HCT116 (cell line): Measurements from ENCODE around the gene COL4A1. TPM values are rescaled to one million over a fixed set of nuclear protein-coding genes. Genes with fewer than 3 reads are reported as not detected.

Source experiments
- ATAC-seq: fragments of 200-7000 bp; cut with Tn5 transposase; 2 replicates; pipeline ENCODE4 v1.9.1; 2020; ENCODE audit warnings: mild to moderate bottlenecking, moderate library complexity
- BruUV-seq: library from RNA; stranded (reverse); fragments of 400-500 nt; replicated peaks from 2 replicates; lab custom pipeline; 2021; lab: Mats Ljungman, UMichigan
- CTCF ChIA-PET: fragments of 300-600 bp; sonication (Branson Sonifier 250); formaldehyde crosslinking; loops from one replicate; lab custom pipeline; 2021; ENCODE audit warnings: antibody characterized with exemption; lab: Charles Lee
- POLR2A ChIA-PET: fragments of 300-600, 350-600 bp; sonication (Branson Sonifier 250); formaldehyde crosslinking; loops from one replicate; lab custom pipeline; 2021; ENCODE audit warnings: antibody characterized with exemption; lab: Charles Lee
- RAD21 ChIA-PET, 2 experiments: fragments of 300-600 bp; sonication (Branson Sonifier 250); formaldehyde crosslinking; loops; one replicate each; lab custom pipeline; 2023; ENCODE audit warnings: low total read pairs in 2 of 2; ENCODE audit not compliant: uncharacterized antibody in 2 of 2, unreplicated experiment in 2 of 2, low non-redundant PET in 1 of 2; lab: Charles Lee
- DNase-seq: peaks from one replicate; pipeline ENCODE4 v3.0.0-alpha.2; 2010; ENCODE audit warnings: low read depth, low spot score
- H2AFZ ChIP-seq: fragments of 200-600 bp; shearing (Covaris generic), sonication (generic); 2 replicates; pipeline ENCODE4 v1.6.1; 2017; ENCODE audit warnings: low read depth, mixed run types, mixed read lengths, antibody characterized with exemption, low read length; ENCODE audit not compliant: poor library complexity, severe bottlenecking
- H3K27ac ChIP-seq: 2 replicates; pipeline ENCODE4 v1.5.1; 2012; ENCODE audit warnings: low read depth, low read length
- H3K27me3 ChIP-seq: fragments of 200-600 bp; sonication (generic); 2 replicates; pipeline ENCODE4 v1.6.1; 2016; ENCODE audit warnings: mixed run types, low read length, mixed read lengths; ENCODE audit not compliant: insufficient read depth
- H3K36me3 ChIP-seq, 2 experiments: fragments of 200-500 bp in 1 of 2; fragments of 200-600 bp in 1 of 2; sonication (Bioruptor generic) in 1 of 2; sonication (generic) in 1 of 2; 2 replicates each; pipeline versions ENCODE4 v1.5.1 to v1.6.1; 2014 to 2016; ENCODE audit warnings: low read length in 2 of 2, inconsistent platforms in 1 of 2, mixed read lengths in 1 of 2, mixed run types in 1 of 2; ENCODE audit not compliant: insufficient read depth in 2 of 2, control insufficient read depth in 1 of 2
- H3K4me1 ChIP-seq, 2 experiments: fragments of 200-600 bp in 1 of 2; sonication (generic) in 1 of 2; 2 replicates each; pipeline versions ENCODE4 v1.5.1 to v1.6.1; 2012 to 2017; ENCODE audit warnings: low read length in 2 of 2, inconsistent platforms in 1 of 2, mild to moderate bottlenecking in 1 of 2, mixed read lengths in 1 of 2, mixed run types in 1 of 2, moderate library complexity in 1 of 2; ENCODE audit not compliant: insufficient read depth in 2 of 2, control insufficient read depth in 1 of 2
- H3K4me2 ChIP-seq: fragments of 200-600 bp; sonication (generic); 2 replicates; pipeline ENCODE4 v1.6.1; 2017; ENCODE audit warnings: mixed run types, low read length, mixed read lengths
- H3K4me3 ChIP-seq, 2 experiments: fragments of 200-600 bp in 1 of 2; sonication (generic) in 1 of 2; replicated peaks in 1 of 2; 2 replicates each; pipeline ENCODE4 v1.5.1; 2011 to 2016; ENCODE audit warnings: low read length in 2 of 2, control low read depth in 1 of 2, low read depth in 1 of 2, mild to moderate bottlenecking in 1 of 2, mixed read lengths in 1 of 2, mixed run types in 1 of 2
- H3K79me2 ChIP-seq: fragments of 200-600 bp; sonication (generic); 2 replicates; pipeline ENCODE4 v1.6.1; 2017; ENCODE audit warnings: mild to moderate bottlenecking, mixed run types, low read length, moderate library complexity, mixed read lengths; ENCODE audit not compliant: insufficient read depth
- H3K9ac ChIP-seq: fragments of 200-600 bp; sonication (generic); 2 replicates; pipeline ENCODE4 v1.6.1; 2016; ENCODE audit warnings: low read length, mixed read lengths
- H3K9me2 ChIP-seq: fragments of 200-600 bp; sonication (generic), shearing (Covaris generic); 2 replicates; pipeline ENCODE4 v1.6.1; 2017; ENCODE audit warnings: mixed run types, mild to moderate bottlenecking, moderate library complexity; ENCODE audit not compliant: insufficient read depth
- H3K9me3 ChIP-seq, 2 experiments: fragments of 200-500 bp in 1 of 2; fragments of 200-600 bp in 1 of 2; sonication (Bioruptor generic) in 1 of 2; sonication (generic) in 1 of 2; 2 replicates each; pipeline ENCODE4 v1.6.1; 2014 to 2017; ENCODE audit warnings: low read length in 2 of 2, mixed read lengths in 2 of 2, inconsistent platforms in 1 of 2, low read depth in 1 of 2, mild to moderate bottlenecking in 1 of 2, mixed run types in 1 of 2, moderate library complexity in 1 of 2; ENCODE audit not compliant: control insufficient read depth in 1 of 2, insufficient read depth in 1 of 2
- H4K20me1 ChIP-seq: fragments of 200-600 bp; sonication (generic), shearing (Covaris generic); 2 replicates; pipeline ENCODE4 v1.6.1; 2017; ENCODE audit warnings: mixed run types, mild to moderate bottlenecking, moderate library complexity; ENCODE audit not compliant: insufficient read depth
- ATF3 ChIP-seq: IDR thresholded peaks from 2 replicates; pipeline ENCODE4 v1.6.1; 2012
- CEBPB ChIP-seq: IDR thresholded peaks from 2 replicates; pipeline ENCODE4 v1.6.1; 2012; ENCODE audit warnings: low read depth
- CTCF ChIP-seq, 3 experiments: fragments of 200-600 bp in 1 of 3; sonication (generic) in 1 of 3; IDR thresholded peaks in 2 of 3; conservative IDR thresholded peaks in 1 of 3; 2 replicates each; pipeline ENCODE4 v1.5.1; 2012 to 2017; ENCODE audit warnings: low read depth in 2 of 3, low read length in 2 of 3, antibody characterized with exemption in 1 of 3, borderline replicate concordance in 1 of 3, control low read depth in 1 of 3, mild to moderate bottlenecking in 1 of 3, mixed read lengths in 1 of 3, mixed run types in 1 of 3, moderate library complexity in 1 of 3; ENCODE audit not compliant: insufficient read depth in 1 of 3
- ELF1 ChIP-seq: IDR thresholded peaks from 2 replicates; pipeline ENCODE4 v1.6.1; 2012; ENCODE audit warnings: low read depth, borderline replicate concordance
- EZH2 ChIP-seq: fragments of 200-600 bp; sonication (generic); IDR thresholded peaks from 2 replicates; pipeline ENCODE4 v1.6.1; 2017; ENCODE audit warnings: antibody characterized with exemption, mixed run types
- EZH2phosphoT487 ChIP-seq: fragments of 200-600 bp; IDR thresholded peaks from 2 replicates; pipeline ENCODE4 v1.6.1; 2018; ENCODE audit warnings: antibody characterized with exemption, borderline replicate concordance
- FOSL1 ChIP-seq: IDR thresholded peaks from 2 replicates; pipeline ENCODE4 v1.6.1; 2012; ENCODE audit warnings: low read depth
- JUND ChIP-seq: IDR thresholded peaks from 2 replicates; pipeline ENCODE4 v1.6.1; 2012
- MAX ChIP-seq: IDR thresholded peaks from 2 replicates; pipeline ENCODE4 v1.6.1; 2012
- POLR2A ChIP-seq: IDR thresholded peaks from 2 replicates; pipeline ENCODE4 v1.7.0; 2011; ENCODE audit warnings: borderline replicate concordance; ENCODE audit not compliant: insufficient read depth, insufficient read length; ENCODE audit errors: extremely low read depth
- POLR2AphosphoS5 ChIP-seq: IDR thresholded peaks from 2 replicates; pipeline ENCODE4 v1.6.1; 2011; ENCODE audit warnings: mild to moderate bottlenecking, low read depth, low read length, moderate library complexity
- REST ChIP-seq: IDR thresholded peaks from 2 replicates; pipeline ENCODE4 v1.6.1; 2012; ENCODE audit warnings: low read depth
- SIN3A ChIP-seq: IDR thresholded peaks from 2 replicates; pipeline ENCODE4 v1.6.1; 2012; ENCODE audit warnings: low read depth
- SRF ChIP-seq: IDR thresholded peaks from 2 replicates; pipeline ENCODE4 v1.6.1; 2012; ENCODE audit warnings: low read depth
- ZBTB33 ChIP-seq: IDR thresholded peaks from 2 replicates; pipeline ENCODE4 v1.6.1; 2011; ENCODE audit warnings: mild to moderate bottlenecking, low read length, moderate library complexity; ENCODE audit not compliant: insufficient replicate concordance; ENCODE audit errors: extremely low read depth
- ZFX ChIP-seq: fragments of 450-650 bp; IDR thresholded peaks from 2 replicates; pipeline ENCODE4 v1.6.1; 2017
- ZNF274 ChIP-seq: fragments of 200-500 bp; sonication (Bioruptor generic); IDR thresholded peaks from 2 replicates; pipeline ENCODE4 v1.6.1; 2014; ENCODE audit warnings: mild to moderate bottlenecking, low read depth, low read length, inconsistent platforms
- intact Hi-C: fragments of 100-400 bp; cut with micrococcal nuclease; formaldehyde crosslinking; loops from 2 replicates; pipeline ENCODE4 v1.10.0; 2022
- total RNA-seq: library from RNA; stranded (reverse); gene quantifications from one replicate; pipeline ENCODE4 v1.2.1, GENCODE V29; 2021; ENCODE audit not compliant: unreplicated experiment

The COL4A1 gene
- total RNA-seq, 1 experiment from 2014 or later = 0.57 TPM

GRCh38 chr13:110340812-110341444, 34.0 kb upstream of the COL4A1 start:
- no peaks in the 10 kb centered on the region for H3K9me2 ChIP-seq
- H3K9me3 ChIP-seq = no peaks in the 10 kb centered on the region
- no peak for DNase-seq
- peaks cover 6% of the 10 kb centered on the region; the same call in 1 of the 2 replicates for H3K27me3 ChIP-seq
- no peaks in the 10 kb centered on the region for H3K36me3 ChIP-seq
- no peak overlapping the region for H3K27ac ChIP-seq
- H2AFZ ChIP-seq = no peak overlapping the region
- no TSS peak for BruUV-seq
- H3K9ac ChIP-seq = no peak overlapping the region
- no peak for TF ChIP-seq ELF1
- no peak for TF ChIP-seq POLR2A
- no peak for TF ChIP-seq EZH2phosphoT487
- TF ChIP-seq FOSL1 = no peak
- no peak for TF ChIP-seq ZBTB33
- no peak for TF ChIP-seq REST
- TF ChIP-seq ZFX = no peak
- no peak for TF ChIP-seq SRF
- TF ChIP-seq SIN3A = no peak
- TF ChIP-seq CTCF (IDR thresholded peaks at IDR 0.05 in 2 of 3, conservative IDR thresholded peaks at IDR 0.05 in 1 of 3; ENCODE audit: borderline replicate concordance in 1 of 3, insufficient read depth in 1 of 3, low read depth in 2 of 3, low read length in 2 of 3) = no peak
- TF ChIP-seq EZH2 = no peak
- TF ChIP-seq CEBPB = no peak
- no peak for TF ChIP-seq ATF3
- no peak for TF ChIP-seq POLR2AphosphoS5
- TF ChIP-seq JUND = no peak
- no peak for TF ChIP-seq MAX
- no peak for TF ChIP-seq ZNF274
- TF ChIP-seq, all 23 proteins: peak for 0
- Histone ChIP-seq H4K20me1 (no peaks in the 10 kb centered on the region), H3K4me1 (peaks cover 10 to 13% of the 10 kb centered on the region in 2 experiments; a peak in 3 of 4 replicates), H3K4me2 (no peak overlapping the region), H3K79me2 (no peaks in the 10 kb centered on the region), H3K4me3 (no peak overlapping the region)
- ChIA-PET POLR2A (no interaction called here), RAD21 (interaction anchor here in 1 of 2 experiments (0.5 kb wide), 1 partner anchor 101 kb away, joined by 3 read pairs; no protein-coding TSS in a partner anchor), CTCF (no interaction called here)
- no peak for ATAC-seq
- intact Hi-C loops = no loop called here
